Measurements from ENCODE around the gene LMTK2.
A peak's percentile ranks its signal among the peaks of the same experiment; 100 is the strongest.

LMTK2 gene

DNA sequence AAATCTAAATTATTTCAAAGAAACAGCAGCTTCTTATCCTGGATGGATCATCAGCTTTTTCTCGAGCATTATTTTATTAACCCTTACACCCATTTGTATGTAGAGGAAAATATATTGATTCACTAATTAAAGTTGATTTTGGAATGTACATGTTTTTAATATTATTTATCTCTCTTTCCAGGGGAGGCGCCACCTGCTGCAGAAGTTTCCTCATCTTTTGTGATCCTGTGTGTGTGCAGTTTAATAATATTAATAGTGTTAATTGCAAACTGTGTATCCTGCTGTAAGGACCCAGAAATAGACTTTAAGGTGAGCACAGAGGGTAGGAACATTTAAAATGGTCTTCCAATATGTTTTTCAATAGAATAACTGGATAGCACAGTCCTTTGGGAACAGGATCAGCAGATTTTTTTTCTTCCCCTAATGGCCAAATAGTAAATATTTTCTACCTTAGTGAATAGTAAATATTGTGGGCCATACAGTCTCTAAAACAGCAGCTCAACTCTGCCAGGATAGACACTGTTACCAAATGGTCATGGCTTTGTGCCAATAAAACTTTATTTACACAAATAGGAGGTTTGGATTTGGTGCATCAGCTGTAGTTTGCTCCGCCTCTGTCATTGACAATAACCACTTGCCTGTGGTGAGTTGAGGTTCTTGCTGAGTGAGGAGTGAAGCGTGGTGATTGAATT is 30.6 kb downstream of the LMTK2 start:
- DNase-seq (ENCODE audit: low spot score) = no peak

DNA sequence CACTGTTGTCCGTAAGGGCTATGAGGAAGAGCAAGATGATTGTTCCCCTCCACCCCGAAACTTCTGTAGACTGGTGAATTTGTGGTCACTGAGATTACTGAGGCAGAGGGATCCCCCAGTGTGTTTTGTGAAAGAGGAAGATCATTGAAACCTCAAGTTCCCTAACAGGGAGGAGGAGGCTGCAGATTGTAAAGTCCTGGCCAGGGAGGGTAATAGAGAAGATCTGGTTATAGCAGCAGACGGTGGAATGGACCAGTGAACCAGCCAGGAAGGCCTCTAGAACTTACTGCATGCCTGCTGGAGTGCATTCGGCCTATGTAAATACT is 31.1 kb downstream of the LMTK2 start:
- DNase-seq (ENCODE audit: low spot score) = no peak

- no peak for DNase-seq (ENCODE audit: low spot score)
Measured at GRCh38 chr7:98138672-98139071, 32.0 kb downstream of the LMTK2 start.

GRCh38 chr7:98142658-98143057 is 36.0 kb downstream of the LMTK2 start:
- no peak for DNase-seq (ENCODE audit: low spot score)

- no peak for DNase-seq (ENCODE audit: low spot score)
Measured at GRCh38 chr7:98148607-98149006, 41.9 kb downstream of the LMTK2 start.

DNA sequence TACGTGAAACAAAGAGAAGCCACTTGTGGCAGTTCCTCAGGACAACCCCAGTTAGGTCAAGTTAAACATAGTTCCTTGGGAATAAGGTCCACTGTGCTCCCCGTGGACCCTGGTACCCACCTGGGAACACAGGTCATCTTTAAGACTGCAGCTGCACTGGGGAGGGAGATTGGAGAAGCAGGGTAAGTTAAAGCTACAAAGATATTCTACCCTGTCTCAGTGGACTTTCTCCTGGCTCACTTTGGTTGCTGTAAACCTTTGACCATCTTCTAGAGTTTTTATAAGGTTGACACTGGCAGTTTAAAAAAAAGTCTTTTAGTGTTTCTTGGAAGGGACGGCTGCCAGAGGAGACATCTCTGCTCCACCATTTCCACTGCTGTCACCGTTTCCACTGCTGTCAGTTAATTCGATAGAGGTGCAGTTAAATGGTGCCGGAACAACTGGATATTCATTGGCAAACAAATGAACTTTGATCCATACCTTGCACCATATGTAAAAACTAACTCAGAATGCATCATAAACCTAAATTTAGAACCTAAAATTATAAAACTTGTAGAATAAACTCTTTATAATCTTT is 42.5 kb downstream of the LMTK2 start:
- DNase-seq (ENCODE audit: low spot score) = no peak

- DNase-seq (ENCODE audit: low spot score) = no peak
Measured at GRCh38 chr7:98151884-98152283, 45.2 kb downstream of the LMTK2 start.

- no peak for DNase-seq (ENCODE audit: low spot score)
Measured at GRCh38 chr7:98156700-98157099, 50.0 kb downstream of the LMTK2 start.

DNA sequence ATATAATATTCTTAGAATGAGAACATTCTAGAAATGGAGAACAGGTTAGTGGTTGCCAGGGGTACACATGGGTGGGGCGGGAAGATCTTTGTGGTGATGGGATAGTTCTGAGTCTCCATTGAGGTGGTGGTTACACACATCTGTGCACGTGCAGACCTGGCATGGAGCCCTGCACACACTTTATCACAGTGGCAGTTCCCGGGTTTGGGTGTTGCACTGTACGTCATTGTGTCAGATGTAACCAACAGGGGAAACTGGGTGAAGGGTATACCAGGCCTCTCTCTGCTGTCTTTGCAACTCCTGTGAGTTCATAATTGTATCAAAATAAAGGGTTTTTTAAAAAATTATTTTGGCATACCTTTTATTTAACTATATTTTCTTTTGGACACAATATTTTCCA is 51.1 kb downstream of the LMTK2 start:
- no peak for DNase-seq (ENCODE audit: low spot score)

DNA sequence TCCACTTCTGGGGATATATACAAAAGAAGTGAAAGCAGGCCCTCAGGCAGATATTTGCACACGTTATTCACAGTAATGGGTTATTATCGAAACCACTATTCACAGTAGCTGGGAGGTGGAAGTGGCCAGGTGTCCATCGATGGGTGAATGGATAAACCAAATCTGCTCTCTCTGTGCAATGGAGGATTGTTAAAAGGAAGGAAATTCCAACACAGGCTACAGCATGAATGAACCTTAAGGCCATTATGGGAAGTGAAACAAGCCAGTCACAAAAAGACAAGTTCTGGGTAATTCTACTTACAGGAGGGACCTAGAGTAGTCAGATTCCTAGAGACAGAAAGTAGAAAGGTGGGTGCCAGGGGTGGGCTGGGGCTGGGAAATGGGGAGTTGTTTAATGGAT is 56.1 kb downstream of the LMTK2 start:
- no peak for DNase-seq (ENCODE audit: low spot score)

GRCh38 chr7:98163269-98163668 is 56.6 kb downstream of the LMTK2 start:
- DNase-seq (ENCODE audit: low spot score) = no peak

- no peak for DNase-seq (ENCODE audit: low spot score)
Measured at GRCh38 chr7:98163704-98164494, 57.2 kb downstream of the LMTK2 start.

- peak; percentile 28 for DNase-seq (ENCODE audit: low spot score)
Measured at GRCh38 chr7:98165827-98166667, 59.4 kb downstream of the LMTK2 start.

GRCh38 chr7:98166668-98166970 is 60.0 kb downstream of the LMTK2 start:
- no peak for DNase-seq (ENCODE audit: low spot score)

GRCh38 chr7:98167653-98168052 is 61.0 kb downstream of the LMTK2 start:
- no peak for DNase-seq (ENCODE audit: low spot score)

- DNase-seq (ENCODE audit: low spot score) = peak; percentile 78
Measured at GRCh38 chr7:98168181-98168903, 61.7 kb downstream of the LMTK2 start.

DNA sequence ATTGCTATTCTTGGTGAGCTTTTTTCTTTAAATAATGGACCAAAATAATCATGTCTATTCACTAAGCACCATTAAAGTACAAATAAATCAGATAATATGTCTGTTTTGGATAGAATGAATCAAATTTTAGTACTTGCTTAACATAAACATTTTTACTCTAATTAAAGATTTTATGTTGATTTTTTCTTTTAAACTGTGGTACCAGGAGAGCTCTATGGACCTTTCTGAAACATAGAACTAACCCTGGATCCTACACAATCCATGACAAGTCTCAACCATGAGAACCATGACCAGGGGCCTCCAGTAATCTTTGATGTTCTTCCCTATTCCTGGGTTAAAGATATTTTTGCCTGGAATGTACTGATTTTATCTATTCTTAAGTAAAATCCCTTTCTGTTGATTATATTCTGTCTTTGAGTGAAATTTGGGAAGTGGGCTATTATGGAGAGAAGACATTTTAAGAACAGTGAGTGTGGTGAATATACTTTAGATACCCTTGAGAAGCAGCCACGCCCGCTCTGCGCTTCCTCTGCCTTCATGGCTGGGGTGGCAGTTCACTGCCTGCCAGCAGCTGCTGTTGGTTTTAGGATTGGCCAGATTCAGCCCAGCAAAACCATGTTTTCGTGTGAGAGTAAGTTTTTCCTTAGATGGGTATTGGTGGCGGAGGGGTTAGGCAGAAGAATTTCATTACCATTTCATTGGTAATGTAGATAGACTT is 62.4 kb downstream of the LMTK2 start:
- no peak for DNase-seq (ENCODE audit: low spot score)

GRCh38 chr7:98170966-98171365 is 64.3 kb downstream of the LMTK2 start:
- DNase-seq (ENCODE audit: low spot score) = no peak

- DNase-seq (ENCODE audit: low spot score) = no peak
Measured at GRCh38 chr7:98171449-98171848, 64.8 kb downstream of the LMTK2 start.

DNA sequence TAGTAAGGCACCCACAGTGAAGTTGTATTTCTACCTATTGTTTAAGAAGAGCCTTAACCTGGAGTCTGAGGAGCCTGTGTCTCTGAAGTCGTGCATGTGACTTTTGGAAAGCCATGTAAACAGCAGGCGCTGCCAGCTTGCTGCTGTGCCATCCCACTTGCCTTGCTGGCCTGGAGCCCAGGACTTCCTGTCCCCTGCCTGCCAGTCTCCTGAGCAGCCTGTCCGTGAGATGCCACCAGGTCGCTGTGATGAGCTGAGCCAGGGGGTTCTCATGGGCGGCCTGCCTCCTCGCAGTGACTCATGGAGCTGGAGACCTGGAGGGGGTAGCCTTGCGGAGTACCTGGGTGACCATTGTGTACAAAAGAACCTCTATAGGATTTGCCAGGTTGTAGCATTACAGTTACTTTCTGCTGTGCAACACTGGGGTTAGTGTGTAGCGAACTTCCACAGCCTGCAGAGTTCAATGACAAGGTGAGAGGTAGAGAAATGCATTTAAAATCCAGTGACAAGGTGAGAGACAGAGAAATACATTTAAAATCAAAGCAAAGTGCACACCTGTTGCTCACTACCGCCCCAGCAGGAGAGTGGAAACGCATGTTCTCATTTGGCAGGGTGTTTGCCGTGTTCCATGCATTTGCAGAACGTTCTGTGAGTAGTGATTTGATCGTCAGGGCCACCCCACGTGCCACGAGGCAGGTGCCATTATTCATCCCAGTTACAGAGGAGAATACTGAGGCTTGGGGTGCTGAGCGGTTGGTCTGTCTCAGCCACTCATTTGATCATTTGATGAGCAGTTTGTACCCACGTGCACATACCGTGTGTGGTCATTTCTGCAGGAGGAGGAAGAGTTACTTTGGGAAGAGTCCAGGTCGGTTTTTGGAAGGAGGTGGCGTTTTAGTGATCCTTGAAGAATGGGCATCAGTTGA is 67.9 kb downstream of the LMTK2 start:
- DNase-seq (ENCODE audit: low spot score) = no peak
